SK-N-SH treated with all-trans-retinoic acid at 6 μM for 48 hours (cell line): ENCODE measurements around the gene NLGN2.

Experiments used
- ATAC-seq: fragments of 200-7000 bp; cut with Tn5 transposase; 3 replicates; pipeline ENCODE4 v1.9.1; 2020; ENCODE audit warnings: mild to moderate bottlenecking, moderate library complexity
- ARNTL ChIP-seq: fragments of 450-650 bp; formaldehyde crosslinking; IDR thresholded peaks from 2 replicates; pipeline ENCODE4 v1.5.0; 2020; ENCODE audit warnings: low read depth, mild to moderate bottlenecking, moderate library complexity, borderline replicate concordance
- BACH2 ChIP-seq: fragments of 250-450 bp; sonication (Bioruptor Pico); IDR thresholded peaks from 2 replicates; pipeline ENCODE4 v1.9.0; 2021; ENCODE audit warnings: mild to moderate bottlenecking, borderline replicate concordance
- CSDC2 ChIP-seq: fragments of 250-450 bp; sonication (Bioruptor Pico); IDR thresholded peaks from 2 replicates; pipeline ENCODE4 v1.5.0; 2020; ENCODE audit warnings: mild to moderate bottlenecking, moderate library complexity
- ESRRG ChIP-seq: fragments of 250-450 bp; sonication (Bioruptor Pico); IDR thresholded peaks from 2 replicates; pipeline ENCODE4 v1.6.1; 2021; ENCODE audit warnings: mild to moderate bottlenecking
- GLIS3 ChIP-seq: fragments of 250-450 bp; sonication (Bioruptor Pico); IDR thresholded peaks from 2 replicates; pipeline ENCODE4 v1.5.0; 2020; ENCODE audit warnings: mild to moderate bottlenecking, moderate library complexity
- ISL1 ChIP-seq: fragments of 250-450 bp; sonication (Bioruptor Pico); IDR thresholded peaks from 2 replicates; pipeline ENCODE4 v2.1.2; 2022; ENCODE audit warnings: mild to moderate bottlenecking, moderate library complexity
- OSR1 ChIP-seq: fragments of 250-450 bp; sonication (Bioruptor Pico); IDR thresholded peaks from 2 replicates; pipeline ENCODE4 v1.8.0; 2022; ENCODE audit warnings: moderate library complexity, mild to moderate bottlenecking, inconsistent platforms
- PPARA ChIP-seq: fragments of 250-450 bp; sonication (Bioruptor Pico); IDR thresholded peaks from 2 replicates; pipeline ENCODE4 v1.5.0; 2020; ENCODE audit warnings: mild to moderate bottlenecking, borderline replicate concordance
- RARB ChIP-seq: fragments of 250-450 bp; sonication (Bioruptor Pico); IDR thresholded peaks from 2 replicates; pipeline ENCODE4 v1.8.0; 2021; ENCODE audit warnings: mild to moderate bottlenecking, moderate library complexity
- SNAI2 ChIP-seq: fragments of 250-450 bp; sonication (Bioruptor Pico); IDR thresholded peaks from 2 replicates; pipeline ENCODE4 v1.5.0; 2020; ENCODE audit warnings: mild to moderate bottlenecking, moderate library complexity
- TCF4 ChIP-seq: fragments of 250-450 bp; sonication (Bioruptor Pico); IDR thresholded peaks from 2 replicates; pipeline ENCODE4 v1.8.0; 2021; ENCODE audit warnings: mild to moderate bottlenecking, moderate library complexity, borderline replicate concordance
- TOX ChIP-seq: fragments of 250-450 bp; sonication (Bioruptor Pico); IDR thresholded peaks from 2 replicates; pipeline ENCODE4 v1.8.0; 2021; ENCODE audit warnings: mild to moderate bottlenecking, moderate library complexity, borderline replicate concordance
- ZC3H10 ChIP-seq: fragments of 250-450 bp; sonication (Bioruptor Pico); IDR thresholded peaks from 2 replicates; pipeline ENCODE4 v1.5.1; 2021; ENCODE audit warnings: mild to moderate bottlenecking, moderate library complexity
- ZFP3 ChIP-seq: fragments of 250-450 bp; sonication (Bioruptor Pico); IDR thresholded peaks from 2 replicates; pipeline ENCODE4 v1.5.0; 2020; ENCODE audit warnings: mild to moderate bottlenecking, moderate library complexity
- ZFP30 ChIP-seq: fragments of 450-650 bp; formaldehyde crosslinking; IDR thresholded peaks from 2 replicates; pipeline ENCODE4 v1.5.0; 2022; ENCODE audit warnings: mild to moderate bottlenecking, moderate library complexity
- ZNF565 ChIP-seq: fragments of 450-650 bp; formaldehyde crosslinking; conservative IDR thresholded peaks from 2 replicates; pipeline ENCODE4 v1.5.0; 2020; ENCODE audit warnings: low read depth, mild to moderate bottlenecking, moderate library complexity
- ZNF70 ChIP-seq: fragments of 450-650 bp; formaldehyde crosslinking; IDR thresholded peaks from 2 replicates; pipeline ENCODE4 v1.5.0; 2020; ENCODE audit warnings: mild to moderate bottlenecking, moderate library complexity
- ZNF8 ChIP-seq: fragments of 450-650 bp; formaldehyde crosslinking; IDR thresholded peaks from 2 replicates; pipeline ENCODE4 v1.5.0; 2020; ENCODE audit warnings: mild to moderate bottlenecking, moderate library complexity
- TF ChIP-seq, protein P1 (sequence below): fragments of 250-450 bp; sonication (Bioruptor Pico); IDR thresholded peaks from 2 replicates; pipeline ENCODE4 v1.5.0; 2020; ENCODE audit warnings: mild to moderate bottlenecking, moderate library complexity
- TF ChIP-seq, protein P2 (sequence below): fragments of 250-450 bp; sonication (Bioruptor Pico); IDR thresholded peaks from 2 replicates; pipeline ENCODE4 v1.5.1; 2020; ENCODE audit warnings: low read depth, mild to moderate bottlenecking, moderate library complexity
- TF ChIP-seq, protein P3 (sequence below): fragments of 250-450 bp; sonication (Bioruptor Pico); IDR thresholded peaks from 2 replicates; pipeline ENCODE4 v1.5.1; 2021; ENCODE audit warnings: mild to moderate bottlenecking, moderate library complexity

The NLGN2 gene

GRCh38 chr17:7437950-7438614, 30.4 kb downstream of the NLGN2 start:
- no peak for TF ChIP-seq RARB (CRISPR knock-in tag)
- TF ChIP-seq ZFP3 (CRISPR knock-in tag): no peak
- TF ChIP-seq SNAI2: no peak
- TF ChIP-seq PPARA: no peak
- TF ChIP-seq ZC3H10 (CRISPR knock-in tag): no peak
- TF ChIP-seq ZFP30 (CRISPR knock-in tag): no peak
- TF ChIP-seq TOX: no peak
- no peak for TF ChIP-seq OSR1 (CRISPR knock-in tag)
- TF ChIP-seq ARNTL: no peak
- TF ChIP-seq, protein P1, sequence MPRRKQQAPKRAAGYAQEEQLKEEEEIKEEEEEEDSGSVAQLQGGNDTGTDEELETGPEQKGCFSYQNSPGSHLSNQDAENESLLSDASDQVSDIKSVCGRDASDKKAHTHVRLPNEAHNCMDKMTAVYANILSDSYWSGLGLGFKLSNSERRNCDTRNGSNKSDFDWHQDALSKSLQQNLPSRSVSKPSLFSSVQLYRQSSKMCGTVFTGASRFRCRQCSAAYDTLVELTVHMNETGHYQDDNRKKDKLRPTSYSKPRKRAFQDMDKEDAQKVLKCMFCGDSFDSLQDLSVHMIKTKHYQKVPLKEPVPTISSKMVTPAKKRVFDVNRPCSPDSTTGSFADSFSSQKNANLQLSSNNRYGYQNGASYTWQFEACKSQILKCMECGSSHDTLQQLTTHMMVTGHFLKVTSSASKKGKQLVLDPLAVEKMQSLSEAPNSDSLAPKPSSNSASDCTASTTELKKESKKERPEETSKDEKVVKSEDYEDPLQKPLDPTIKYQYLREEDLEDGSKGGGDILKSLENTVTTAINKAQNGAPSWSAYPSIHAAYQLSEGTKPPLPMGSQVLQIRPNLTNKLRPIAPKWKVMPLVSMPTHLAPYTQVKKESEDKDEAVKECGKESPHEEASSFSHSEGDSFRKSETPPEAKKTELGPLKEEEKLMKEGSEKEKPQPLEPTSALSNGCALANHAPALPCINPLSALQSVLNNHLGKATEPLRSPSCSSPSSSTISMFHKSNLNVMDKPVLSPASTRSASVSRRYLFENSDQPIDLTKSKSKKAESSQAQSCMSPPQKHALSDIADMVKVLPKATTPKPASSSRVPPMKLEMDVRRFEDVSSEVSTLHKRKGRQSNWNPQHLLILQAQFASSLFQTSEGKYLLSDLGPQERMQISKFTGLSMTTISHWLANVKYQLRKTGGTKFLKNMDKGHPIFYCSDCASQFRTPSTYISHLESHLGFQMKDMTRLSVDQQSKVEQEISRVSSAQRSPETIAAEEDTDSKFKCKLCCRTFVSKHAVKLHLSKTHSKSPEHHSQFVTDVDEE (CRISPR knock-in tag): no peak
- TF ChIP-seq ISL1 (CRISPR knock-in tag): no peak
- TF ChIP-seq, protein P2, sequence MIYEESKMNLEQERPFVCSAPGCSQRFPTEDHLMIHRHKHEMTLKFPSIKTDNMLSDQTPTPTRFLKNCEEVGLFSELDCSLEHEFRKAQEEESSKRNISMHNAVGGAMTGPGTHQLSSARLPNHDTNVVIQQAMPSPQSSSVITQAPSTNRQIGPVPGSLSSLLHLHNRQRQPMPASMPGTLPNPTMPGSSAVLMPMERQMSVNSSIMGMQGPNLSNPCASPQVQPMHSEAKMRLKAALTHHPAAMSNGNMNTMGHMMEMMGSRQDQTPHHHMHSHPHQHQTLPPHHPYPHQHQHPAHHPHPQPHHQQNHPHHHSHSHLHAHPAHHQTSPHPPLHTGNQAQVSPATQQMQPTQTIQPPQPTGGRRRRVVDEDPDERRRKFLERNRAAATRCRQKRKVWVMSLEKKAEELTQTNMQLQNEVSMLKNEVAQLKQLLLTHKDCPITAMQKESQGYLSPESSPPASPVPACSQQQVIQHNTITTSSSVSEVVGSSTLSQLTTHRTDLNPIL (CRISPR knock-in tag): no peak
- TF ChIP-seq, protein P3, sequence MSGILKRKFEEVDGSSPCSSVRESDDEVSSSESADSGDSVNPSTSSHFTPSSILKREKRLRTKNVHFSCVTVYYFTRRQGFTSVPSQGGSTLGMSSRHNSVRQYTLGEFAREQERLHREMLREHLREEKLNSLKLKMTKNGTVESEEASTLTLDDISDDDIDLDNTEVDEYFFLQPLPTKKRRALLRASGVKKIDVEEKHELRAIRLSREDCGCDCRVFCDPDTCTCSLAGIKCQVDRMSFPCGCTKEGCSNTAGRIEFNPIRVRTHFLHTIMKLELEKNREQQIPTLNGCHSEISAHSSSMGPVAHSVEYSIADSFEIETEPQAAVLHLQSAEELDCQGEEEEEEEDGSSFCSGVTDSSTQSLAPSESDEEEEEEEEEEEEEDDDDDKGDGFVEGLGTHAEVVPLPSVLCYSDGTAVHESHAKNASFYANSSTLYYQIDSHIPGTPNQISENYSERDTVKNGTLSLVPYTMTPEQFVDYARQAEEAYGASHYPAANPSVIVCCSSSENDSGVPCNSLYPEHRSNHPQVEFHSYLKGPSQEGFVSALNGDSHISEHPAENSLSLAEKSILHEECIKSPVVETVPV (CRISPR knock-in tag): no peak
- no peak for TF ChIP-seq ZNF565 (CRISPR knock-in tag)
- no peak for TF ChIP-seq CSDC2 (CRISPR knock-in tag)
- TF ChIP-seq ZNF70 (CRISPR knock-in tag): no peak
- no peak for TF ChIP-seq TCF4 (CRISPR knock-in tag)
- ATAC-seq: no peak

- ATAC-seq: no peak
- TF ChIP-seq RARB (CRISPR knock-in tag): no peak
- TF ChIP-seq ESRRG (CRISPR knock-in tag): no peak
- no peak for TF ChIP-seq TCF4 (CRISPR knock-in tag)
- TF ChIP-seq ZNF8 (CRISPR knock-in tag): no peak
- TF ChIP-seq GLIS3: no peak
- TF ChIP-seq ISL1 (CRISPR knock-in tag): no peak
- TF ChIP-seq ZFP30 (CRISPR knock-in tag): no peak
- TF ChIP-seq ZNF565 (CRISPR knock-in tag): no peak
- TF ChIP-seq ZC3H10 (CRISPR knock-in tag): no peak
- no peak for TF ChIP-seq TOX
- TF ChIP-seq OSR1 (CRISPR knock-in tag): no peak
Measured at GRCh38 chr17:7438656-7439460, 31.2 kb downstream of the NLGN2 start.

GRCh38 chr17:7439462-7440112, 31.9 kb downstream of the NLGN2 start, which contains the start of gene FGF11:
FGF11 (plus strand) TSS chr17:7439512; CDS start chr17:7439621, 109 bp downstream.
- no peak; the same call in 2 of the 3 replicates for ATAC-seq
- no peak for TF ChIP-seq ISL1 (CRISPR knock-in tag)
- no peak for TF ChIP-seq PPARA
- no peak for TF ChIP-seq RARB (CRISPR knock-in tag)
- TF ChIP-seq BACH2 (CRISPR knock-in tag): no peak
